Left ventricle myocardium inferior (tissue), 1 donor: ENCODE measurements around the gene SGIP1. TPM values are rescaled to one million over a fixed set of nuclear protein-coding genes. Genes with fewer than 3 reads are reported as not detected.

Experiments used
- DNase-seq: peaks from one replicate; pipeline ENCODE4 v3.0.0-alpha.2; 2020
- H3K27ac ChIP-seq: fragments of 200-600 bp; replicated peaks from 2 replicates; pipeline ENCODE4 v1.8.0; 2021
- H3K27me3 ChIP-seq: fragments of 200-600 bp; 2 replicates; pipeline ENCODE4 v1.8.0; 2021; ENCODE audit warnings: low read depth
- H3K36me3 ChIP-seq: fragments of 200-600 bp; 2 replicates; pipeline ENCODE4 v1.8.0; 2021
- H3K4me1 ChIP-seq: fragments of 200-600 bp; 2 replicates; pipeline ENCODE4 v1.8.0; 2021
- H3K4me3 ChIP-seq: fragments of 200-600 bp; 2 replicates; pipeline ENCODE4 v1.8.0; 2021; ENCODE audit warnings: mild to moderate bottlenecking, moderate library complexity
- H3K9me3 ChIP-seq: fragments of 200-600 bp; replicated peaks from 2 replicates; pipeline ENCODE4 v1.8.0; 2021
- CTCF ChIP-seq: fragments of 200-600 bp; IDR thresholded peaks from 2 replicates; pipeline ENCODE4 v1.8.0; 2021; ENCODE audit warnings: antibody characterized with exemption, mild to moderate bottlenecking, borderline replicate concordance
- intact Hi-C: fragments of 100-400 bp; cut with micrococcal nuclease; formaldehyde crosslinking; loops from one replicate; pipeline ENCODE4 v1.11.0; 2022
- total RNA-seq: library from RNA; stranded (reverse); fragmentation: NEBNext Ultra II Directional; extraction: Animal tissue kit (Norgen Biotek cat#: 25700); gene quantifications from one replicate; pipeline ENCODE4 v1.2.1, GENCODE V29; 2021
- donor health status: DM: no; HTN: yes; CAD: no; lungs with severe emphysema.

SGIP1 gene
- total RNA-seq, 1 donor from 2014 or later: 9.0 TPM

GRCh38 chr1:66503841-66504470, 30.0 kb upstream of the SGIP1 start:
- intact Hi-C loops: no loop called here
- TF ChIP-seq CTCF: peak; percentile 79
- Histone ChIP-seq H3K4me1 (peaks cover 14% of the 10 kb centered on the region), H3K27me3 (no peaks in the 10 kb centered on the region), H3K36me3 (no peaks in the 10 kb centered on the region), H3K4me3 (no peak overlapping the region), H3K27ac (no peak overlapping the region), H3K9me3 (no peaks in the 10 kb centered on the region)
- peak; percentile 17 for DNase-seq

GRCh38 chr1:66505671-66506392, 28.1 kb upstream of the SGIP1 start:
- intact Hi-C loops: no loop called here
- H3K36me3 ChIP-seq: no peaks in the 10 kb centered on the region
- H3K4me1 ChIP-seq: peaks cover 14% of the 10 kb centered on the region
- no peaks in the 10 kb centered on the region for H3K9me3 ChIP-seq
- H3K4me3 ChIP-seq: no peak overlapping the region
- DNase-seq: no peak
- no peak for TF ChIP-seq CTCF
- H3K27ac ChIP-seq: no peak overlapping the region
- no peaks in the 10 kb centered on the region for H3K27me3 ChIP-seq

GRCh38 chr1:66506393-66506687, 27.6 kb upstream of the SGIP1 start:
- no peak for TF ChIP-seq CTCF

GRCh38 chr1:66506991-66507390, 27.0 kb upstream of the SGIP1 start:
- intact Hi-C loops: no loop called here
- DNase-seq: no peak

More at GRCh38 chr1:66506393-66506687, 27.6 kb upstream of the SGIP1 start:
- peaks cover 14% of the 10 kb centered on the region for H3K4me1 ChIP-seq
- no peaks in the 10 kb centered on the region for H3K9me3 ChIP-seq
- no peaks in the 10 kb centered on the region for H3K36me3 ChIP-seq
- H3K27me3 ChIP-seq: no peaks in the 10 kb centered on the region
- intact Hi-C loops: no loop called here
- H3K27ac ChIP-seq: no peak overlapping the region
- no peak overlapping the region for H3K4me3 ChIP-seq
- DNase-seq: no peak

GRCh38 chr1:66510407-66510806, 23.5 kb upstream of the SGIP1 start:
- Histone ChIP-seq H3K9me3 (peaks cover 11% of the 10 kb centered on the region), H3K36me3 (no peaks in the 10 kb centered on the region), H3K4me1 (peaks cover 4% of the 10 kb centered on the region), H3K27me3 (no peaks in the 10 kb centered on the region), H3K4me3 (no peak overlapping the region), H3K27ac (no peak overlapping the region)
- TF ChIP-seq CTCF: no peak
- DNase-seq: no peak
- intact Hi-C loops: no loop called here

More at GRCh38 chr1:66506991-66507390, 27.0 kb upstream of the SGIP1 start:
- H3K9me3 ChIP-seq: no peaks in the 10 kb centered on the region
- no peak overlapping the region for H3K27ac ChIP-seq
- H3K27me3 ChIP-seq: no peaks in the 10 kb centered on the region
- no peak overlapping the region for H3K4me3 ChIP-seq
- H3K36me3 ChIP-seq: no peaks in the 10 kb centered on the region
- TF ChIP-seq CTCF: no peak
- H3K4me1 ChIP-seq: peaks cover 14% of the 10 kb centered on the region
